MM.1S (cell line): ENCODE measurements around the gene PPM1M.

ENCODE experiments used
- CTCF ChIP-seq: fragments of 300-600 bp; sonication (generic); IDR thresholded peaks from 2 replicates; pipeline ENCODE4 v1.5.1; 2016; ENCODE audit warnings: antibody characterized with exemption, low read length, mixed read lengths
- EZH2 ChIP-seq: fragments of 300-600 bp; sonication (generic); optimal IDR thresholded peaks from 2 replicates; pipeline ENCODE3; 2017; ENCODE audit warnings: low read depth, mild to moderate bottlenecking, antibody characterized with exemption, low read length, mixed read lengths

DNA sequence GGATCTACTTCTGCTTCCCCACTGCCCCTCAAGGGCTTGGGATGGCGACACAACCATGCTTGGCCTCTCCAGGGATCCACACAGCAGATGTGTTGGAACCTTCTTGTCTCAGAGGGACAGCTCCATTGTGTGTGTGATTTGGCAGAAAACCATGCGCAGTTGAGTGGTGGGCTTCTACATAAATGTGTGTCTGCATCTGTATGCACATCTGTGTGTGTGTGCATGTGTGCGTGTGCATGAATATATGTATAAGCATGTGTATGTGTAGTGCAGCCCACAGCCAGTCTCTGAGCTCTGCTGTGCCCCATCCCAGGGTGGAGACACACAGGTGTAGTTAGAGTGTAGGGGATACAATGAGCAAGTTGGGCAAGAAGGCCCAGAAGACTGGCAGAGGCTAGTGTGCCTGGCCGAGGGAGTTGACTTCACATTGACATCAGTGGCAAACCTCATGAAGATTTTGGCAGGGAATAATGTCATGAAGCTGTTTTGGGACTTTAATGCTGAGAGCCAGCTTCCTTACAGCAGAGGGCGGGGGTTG is 50.2 kb downstream of the PPM1M start:
- TF ChIP-seq CTCF (no peak), EZH2 (no peak)
